Neural cell (in vitro differentiated cells): ENCODE data around the gene CPHXL2.

ENCODE experiments used
- CTCF ChIP-seq: fragments of 450-650 bp; IDR thresholded peaks from 2 replicates; pipeline ENCODE4 v1.5.1; 2014; ENCODE audit warnings: antibody characterized with exemption, mild to moderate bottlenecking, moderate library complexity; ENCODE audit not compliant: poor library complexity, severe bottlenecking
- EP300 ChIP-seq: fragments of 450-650 bp; conservative IDR thresholded peaks from 2 replicates; pipeline ENCODE4 v1.6.1; 2014; ENCODE audit warnings: antibody characterized with exemption, mild to moderate bottlenecking, moderate library complexity; ENCODE audit not compliant: poor library complexity, severe bottlenecking
- EZH2 ChIP-seq: fragments of 200-600, 300-800 bp; shearing (Covaris generic), sonication (generic); IDR thresholded peaks from 2 replicates; pipeline ENCODE4 v1.6.1; 2014; ENCODE audit warnings: antibody characterized with exemption, low read length, borderline replicate concordance, mild to moderate bottlenecking; ENCODE audit not compliant: insufficient read depth, poor library complexity, severe bottlenecking
- POLR2AphosphoS5 ChIP-seq: IDR thresholded peaks from 2 replicates; pipeline ENCODE4 v1.6.1; 2012
- RAD21 ChIP-seq: fragments of 450-650 bp; conservative IDR thresholded peaks from 2 replicates; pipeline ENCODE4 v1.6.1; 2014; ENCODE audit warnings: antibody characterized with exemption, mild to moderate bottlenecking, moderate library complexity
- REST ChIP-seq: IDR thresholded peaks from 2 replicates; pipeline ENCODE4 v1.6.1; 2012; ENCODE audit warnings: borderline replicate concordance
- SMC3 ChIP-seq: fragments of 450-650 bp; conservative IDR thresholded peaks from 2 replicates; pipeline ENCODE4 v1.6.1; 2014; ENCODE audit warnings: antibody characterized with exemption, mild to moderate bottlenecking, moderate library complexity; ENCODE audit not compliant: poor library complexity
- TAF1 ChIP-seq: IDR thresholded peaks from 2 replicates; pipeline ENCODE4 v1.6.1; 2012; ENCODE audit warnings: low read depth

- TF ChIP-seq EZH2 (no peak), CTCF (no peak), EP300 (no peak), POLR2AphosphoS5 (no peak), SMC3 (no peak), REST (no peak), TAF1 (no peak), RAD21 (no peak)
Observed at GRCh38 chr16:75676909-75677308, at the start of gene CPHXL2.
